Ishikawa (cell line): ENCODE results near the gene ASPRV1.

Experiments used
- CEBPB ChIP-seq: IDR thresholded peaks from 2 replicates; pipeline ENCODE4 v1.6.1; 2012
- FOXM1 ChIP-seq: IDR thresholded peaks from 2 replicates; pipeline ENCODE4 v1.6.1; 2012; ENCODE audit warnings: low read depth, borderline replicate concordance
- TAF1 ChIP-seq: IDR thresholded peaks from 2 replicates; pipeline ENCODE4 v1.6.1; 2012; ENCODE audit warnings: low read depth, mild to moderate bottlenecking
- TCF12 ChIP-seq: IDR thresholded peaks from 2 replicates; pipeline ENCODE4 v1.6.1; 2012; ENCODE audit warnings: low read depth

GRCh38 chr2:70006447-70006784, 45.0 kb upstream of the ASPRV1 start:
- TF ChIP-seq CEBPB (no peak), FOXM1 (no peak), TCF12 (no peak), TAF1 (no peak)
